IMR-90 (cell line): Measurements from ENCODE around the gene MGAT4C. TPM values are rescaled to one million over a fixed set of nuclear protein-coding genes. Genes with fewer than 3 reads are reported as not detected.

Experiments used
- ATAC-seq: fragments of 200-7000 bp; cut with Tn5 transposase; 2 replicates; pipeline ENCODE4 v1.9.1; 2020; ENCODE audit warnings: low read depth, mild to moderate bottlenecking, moderate library complexity
- BruUV-seq: library from RNA; stranded (reverse); fragments of 400-500 nt; replicated peaks from 2 replicates; lab custom pipeline; 2021; lab: Mats Ljungman, UMichigan
- CTCF ChIA-PET: fragments of 300-600 bp; formaldehyde crosslinking; extraction: SDS; loops from one replicate; lab custom pipeline; 2021; ENCODE audit warnings: antibody characterized with exemption; lab: Yijun Ruan, JAX
- POLR2A ChIA-PET: fragments of 300-600 bp; sonication (Branson Sonifier 250); formaldehyde crosslinking; loops from one replicate; lab custom pipeline; 2022; ENCODE audit warnings: antibody characterized with exemption; ENCODE audit not compliant: unreplicated experiment; lab: Charles Lee
- DNase-seq: peaks from one replicate; pipeline ENCODE4 v3.0.0; 2013
- H2AFZ ChIP-seq: replicated peaks from 2 replicates; pipeline ENCODE3; 2013; ENCODE audit warnings: low read length, mild to moderate bottlenecking; ENCODE audit not compliant: poor library complexity
- H2AK5ac ChIP-seq: 2 replicates; pipeline ENCODE4 v1.6.1; 2013; ENCODE audit warnings: low read depth, low read length, inconsistent platforms
- H2AK9ac ChIP-seq: replicated peaks from 2 replicates; pipeline ENCODE3; 2013; ENCODE audit warnings: mild to moderate bottlenecking, low read depth, low read length, moderate library complexity; ENCODE audit not compliant: poor library complexity
- H2BK120ac ChIP-seq: 2 replicates; pipeline ENCODE4 v1.6.1; 2013; ENCODE audit warnings: low read depth, low read length, inconsistent platforms
- H2BK15ac ChIP-seq: 3 replicates; pipeline ENCODE4 v1.6.1; 2013; ENCODE audit warnings: low read depth, low read length, inconsistent platforms
- H2BK20ac ChIP-seq: 2 replicates; pipeline ENCODE4 v1.6.1; 2013; ENCODE audit warnings: low read depth, mild to moderate bottlenecking, inconsistent platforms, low read length, moderate library complexity
- H2BK5ac ChIP-seq: 2 replicates; pipeline ENCODE4 v1.6.1; 2013; ENCODE audit warnings: mild to moderate bottlenecking, low read depth, low read length, inconsistent platforms; ENCODE audit not compliant: poor library complexity, severe bottlenecking
- H3K14ac ChIP-seq: replicated peaks from 2 replicates; pipeline ENCODE4 v1.6.1; 2013; ENCODE audit warnings: low read depth, low read length, inconsistent platforms
- H3K18ac ChIP-seq: 2 replicates; pipeline ENCODE4 v1.6.1; 2013; ENCODE audit warnings: low read depth, low read length, control low read depth
- H3K23ac ChIP-seq: 2 replicates; pipeline ENCODE4 v1.6.1; 2013; ENCODE audit warnings: low read depth, low read length, inconsistent platforms
- H3K27ac ChIP-seq: 2 replicates; pipeline ENCODE4 v1.5.1; 2013; ENCODE audit warnings: mild to moderate bottlenecking, control low read depth, low read length; ENCODE audit not compliant: insufficient read depth
- H3K27me3 ChIP-seq: 2 replicates; pipeline ENCODE4 v1.6.1; 2013; ENCODE audit warnings: low read length; ENCODE audit not compliant: control insufficient read depth, insufficient read depth
- H3K36me3 ChIP-seq: 2 replicates; pipeline ENCODE4 v1.6.1; 2013; ENCODE audit warnings: low read length, mixed read lengths; ENCODE audit not compliant: control insufficient read depth, insufficient read depth
- H3K4ac ChIP-seq: 2 replicates; pipeline ENCODE4 v1.6.1; 2013; ENCODE audit warnings: low read depth, low read length, inconsistent platforms
- H3K4me1 ChIP-seq: 2 replicates; pipeline ENCODE4 v1.6.1; 2013; ENCODE audit warnings: low read length, mixed read lengths; ENCODE audit not compliant: control insufficient read depth, insufficient read depth
- H3K4me2 ChIP-seq: 2 replicates; pipeline ENCODE4 v1.6.1; 2013; ENCODE audit warnings: low read depth, mild to moderate bottlenecking, control low read depth, low read length, moderate library complexity
- H3K4me3 ChIP-seq: 2 replicates; pipeline ENCODE4 v1.5.1; 2013; ENCODE audit warnings: low read depth, mild to moderate bottlenecking, control low read depth, low read length, moderate library complexity; ENCODE audit not compliant: insufficient read depth
- H3K56ac ChIP-seq: 2 replicates; pipeline ENCODE4 v1.6.1; 2013; ENCODE audit warnings: low read length, inconsistent platforms; ENCODE audit not compliant: insufficient read depth; ENCODE audit errors: extremely low read depth
- H3K79me1 ChIP-seq, 2 experiments: 2 replicates each; pipeline ENCODE4 v1.6.1; 2013; ENCODE audit warnings: low read length in 2 of 2, inconsistent platforms in 1 of 2, low read depth in 1 of 2
- H3K9ac ChIP-seq: 2 replicates; pipeline ENCODE4 v1.6.1; 2013; ENCODE audit warnings: low read depth, low read length, control low read depth
- H3K9me1 ChIP-seq: 2 replicates; pipeline ENCODE4 v1.6.1; 2013; ENCODE audit warnings: low read length, inconsistent platforms; ENCODE audit not compliant: insufficient read depth
- H3K9me3 ChIP-seq: 2 replicates; pipeline ENCODE4 v1.6.1; 2013; ENCODE audit warnings: low read length; ENCODE audit not compliant: control insufficient read depth, insufficient read depth
- H4K20me1 ChIP-seq: 2 replicates; pipeline ENCODE4 v1.6.1; 2013; ENCODE audit warnings: low read length, inconsistent platforms; ENCODE audit not compliant: insufficient read depth
- H4K5ac ChIP-seq: 2 replicates; pipeline ENCODE4 v1.6.1; 2013; ENCODE audit warnings: mild to moderate bottlenecking, low read depth, low read length, control low read depth
- H4K8ac ChIP-seq, 2 experiments: 2 replicates each; pipeline ENCODE4 v1.6.1; 2013; ENCODE audit warnings: low read depth in 2 of 2, low read length in 2 of 2, control low read depth in 1 of 2, inconsistent platforms in 1 of 2
- H4K91ac ChIP-seq: 2 replicates; pipeline ENCODE4 v1.6.1; 2013; ENCODE audit warnings: low read depth, low read length, inconsistent platforms; ENCODE audit not compliant: insufficient read depth
- FOS ChIP-seq: fragments of 150-350 bp; IDR thresholded peaks from 2 replicates; pipeline ENCODE4 v1.6.1; 2016; ENCODE audit warnings: low read depth, low read length
- RAD21 ChIP-seq: IDR thresholded peaks from 2 replicates; pipeline ENCODE4 v1.6.1; 2012; ENCODE audit warnings: low read length, improper control_type of control experiment
- SMC3 ChIP-seq: fragments of 150-350 bp; IDR thresholded peaks from 2 replicates; pipeline ENCODE4 v1.6.1; 2016; ENCODE audit warnings: low read depth, mild to moderate bottlenecking, antibody characterized with exemption, low read length, moderate library complexity
- WGBS, 2 experiments: methylation state at CpG; one replicate each; pipeline versions ENCODE4 v1.1.5 to v1.1.7; 2013; ENCODE audit warnings: missing lambda C conversion rate in 2 of 2; ENCODE audit not compliant: insufficient read length in 1 of 2; ENCODE audit errors: extremely low coverage in 2 of 2; 5-methylcytosine and 5-hydroxymethylcytosine counted together
- dilution Hi-C: fragments of 300-500 bp; cut with HindIII; formaldehyde crosslinking; loops from one replicate; pipeline ENCODE4 v1.14.3; 2018; ENCODE audit warnings: low sequenced_read_pairs; ENCODE audit not compliant: unreplicated experiment
- in situ Hi-C: fragments of 300-500 bp; cut with MboI; formaldehyde crosslinking; loops from 3 replicates; pipeline ENCODE4 v1.14.3; 2019; ENCODE audit warnings: low sequenced_read_pairs, inconsistent platforms, mixed read lengths
- intact Hi-C: fragments of 100-400 bp; cut with micrococcal nuclease; formaldehyde crosslinking; loops from 2 replicates; pipeline ENCODE4 v1.10.0; 2022
- polyA plus RNA-seq, 3 experiments: library from polyadenylated mRNA; depleted of rRNA; stranded (reverse); fragments of >200 nt; gene quantifications; 2 replicates each; pipeline ENCODE4 v1.2.3, GENCODE V29; 2012; ENCODE audit warnings: low replicate concordance in 1 of 3
- total RNA-seq: library from RNA; depleted of rRNA; stranded (reverse); fragments of >200 nt; gene quantifications from 2 replicates; pipeline ENCODE4 v1.2.3, GENCODE V29; 2012
- TF ChIP-seq, protein P1 (sequence below): conservative IDR thresholded peaks from 2 replicates; pipeline ENCODE4 v1.5.1; 2012; ENCODE audit warnings: mild to moderate bottlenecking, low read depth, low read length, improper control_type of control experiment

The MGAT4C gene
- total and polyA plus RNA-seq, 2 of the 4 experiments (the other 2 are of a cell fraction) = not detected

DNA sequence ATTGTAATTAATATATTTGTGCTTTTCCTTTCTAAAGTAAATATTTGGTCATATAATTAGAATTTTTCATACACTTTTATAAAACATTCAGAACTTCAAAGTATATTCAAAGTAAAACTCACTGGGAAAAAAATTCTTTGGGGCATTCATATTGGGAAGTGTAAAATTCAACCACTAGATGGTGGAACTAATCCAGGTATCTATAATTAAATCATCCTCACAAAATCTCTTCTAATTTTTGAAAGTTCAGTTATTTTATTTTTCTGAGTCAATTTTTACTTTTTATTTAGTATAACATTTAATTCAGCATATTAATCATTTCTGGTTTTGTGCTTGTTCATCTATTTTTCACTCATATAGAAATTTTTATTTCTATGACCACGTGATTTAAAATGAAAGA lies 301.1 kb downstream of the MGAT4C start:
- CTCF ChIA-PET = interaction anchor here (0.7 to 1.0 kb wide), 2 partner anchors 10 to 309 kb away, joined by 3 to 4 read pairs; no protein-coding TSS in a partner anchor
- Histone ChIP-seq H4K91ac (no peak overlapping the region), H3K23ac (no peak overlapping the region), H2BK20ac (no peak overlapping the region), H4K20me1 (no peaks in the 10 kb centered on the region), H4K8ac (no peak overlapping the region), H3K4ac (no peak overlapping the region), H2BK5ac (no peak overlapping the region), H3K27ac (no peak overlapping the region), H3K79me1 (no peaks in the 10 kb centered on the region), H3K14ac (no peak overlapping the region), H2BK15ac (no peak overlapping the region), H3K56ac (no peak overlapping the region), H2AK9ac (no peak overlapping the region), H3K4me2 (no peak overlapping the region), H3K9ac (no peak overlapping the region), H2AFZ (no peak overlapping the region), H3K36me3 (no peaks in the 10 kb centered on the region), H3K4me1 (no peaks in the 10 kb centered on the region), H2AK5ac (no peak overlapping the region), H3K9me1 (no peaks in the 10 kb centered on the region), H2BK120ac (no peak overlapping the region), H3K18ac (no peak overlapping the region), H3K27me3 (no peaks in the 10 kb centered on the region), H3K4me3 (no peak overlapping the region), H3K9me3 (no peaks in the 10 kb centered on the region), H4K5ac (no peak overlapping the region)
- no TSS peak for BruUV-seq
- intact Hi-C loops (loop anchor here (1.0 to 10.0 kb wide), 2 partner anchors 959 to 1910 kb away; no protein-coding TSS in a partner anchor), dilution Hi-C loops (no loop called here), in situ Hi-C loops (loop anchor here (25.0 kb wide), 1 partner anchor 957 kb away; no protein-coding TSS in a partner anchor)
- no peak for ATAC-seq
- TF ChIP-seq SMC3 (peak; percentile 20; the same call in 1 of the 2 replicates), RAD21 (peak; percentile 42), FOS (no peak)
- TF ChIP-seq, protein P1, sequence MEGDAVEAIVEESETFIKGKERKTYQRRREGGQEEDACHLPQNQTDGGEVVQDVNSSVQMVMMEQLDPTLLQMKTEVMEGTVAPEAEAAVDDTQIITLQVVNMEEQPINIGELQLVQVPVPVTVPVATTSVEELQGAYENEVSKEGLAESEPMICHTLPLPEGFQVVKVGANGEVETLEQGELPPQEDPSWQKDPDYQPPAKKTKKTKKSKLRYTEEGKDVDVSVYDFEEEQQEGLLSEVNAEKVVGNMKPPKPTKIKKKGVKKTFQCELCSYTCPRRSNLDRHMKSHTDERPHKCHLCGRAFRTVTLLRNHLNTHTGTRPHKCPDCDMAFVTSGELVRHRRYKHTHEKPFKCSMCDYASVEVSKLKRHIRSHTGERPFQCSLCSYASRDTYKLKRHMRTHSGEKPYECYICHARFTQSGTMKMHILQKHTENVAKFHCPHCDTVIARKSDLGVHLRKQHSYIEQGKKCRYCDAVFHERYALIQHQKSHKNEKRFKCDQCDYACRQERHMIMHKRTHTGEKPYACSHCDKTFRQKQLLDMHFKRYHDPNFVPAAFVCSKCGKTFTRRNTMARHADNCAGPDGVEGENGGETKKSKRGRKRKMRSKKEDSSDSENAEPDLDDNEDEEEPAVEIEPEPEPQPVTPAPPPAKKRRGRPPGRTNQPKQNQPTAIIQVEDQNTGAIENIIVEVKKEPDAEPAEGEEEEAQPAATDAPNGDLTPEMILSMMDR = peak; percentile 38
- POLR2A ChIA-PET = no interaction called here
- WGBS, 2 experiments = no CpG with 5 or more reads among the region's 1 CpG
- no peak for DNase-seq
